Erythroblast (primary cell): ENCODE measurements around the gene KLK13.

Source experiments
- GATA1 ChIP-seq: IDR thresholded peaks from 2 replicates; pipeline ENCODE4 v1.6.1; 2011; ENCODE audit warnings: low read depth, mild to moderate bottlenecking, control low read depth, low read length, moderate library complexity
- POLR2A ChIP-seq: IDR thresholded peaks from 2 replicates; pipeline ENCODE4 v1.6.1; 2011; ENCODE audit warnings: mild to moderate bottlenecking, low read length

GRCh38 chr19:51064534-51065220 lies at the start of gene KLK13:
- TF ChIP-seq POLR2A (no peak), GATA1 (no peak)
